Gastroesophageal sphincter (tissue), 2 donors: Measurements from ENCODE around the gene APOBEC3F.
"Not testable (repeated sequence)": the region's sequence is repeated elsewhere in the genome, so short reads cannot be mapped to it uniquely, and the experiment has no call there.

ENCODE experiments used
- POLR2A ChIP-seq, 2 donors: fragments of 450-650 bp; IDR thresholded peaks; one replicate each; pipeline ENCODE4 v1.6.1; 2017; ENCODE audit warnings: antibody characterized with exemption in 2 of 2, mild to moderate bottlenecking in 2 of 2, moderate library complexity in 1 of 2
- POLR2AphosphoS5 ChIP-seq: sonication (generic); formaldehyde crosslinking; IDR thresholded peaks from one replicate; pipeline ENCODE4 v1.6.1; 2017; ENCODE audit warnings: antibody characterized with exemption

DNA sequence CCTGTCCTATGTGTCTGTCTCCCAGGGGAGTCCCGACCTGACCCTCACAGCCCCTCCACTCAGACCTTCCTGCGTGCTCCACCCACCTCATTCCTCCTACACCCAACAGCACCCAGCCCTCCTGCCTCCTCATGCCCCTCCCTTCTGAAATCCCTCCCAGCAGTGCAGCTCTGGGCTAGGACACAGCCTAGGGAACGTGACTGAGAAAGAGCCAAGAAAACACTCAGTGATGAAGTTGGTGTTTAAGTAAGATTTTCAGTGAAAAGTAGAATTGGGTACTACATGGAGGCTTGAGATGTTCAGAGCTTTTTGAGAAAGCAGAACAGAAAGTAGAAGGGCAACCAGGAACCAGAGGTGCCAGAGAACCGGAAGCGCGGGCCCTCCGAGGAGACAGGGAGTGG, 31.9 kb downstream of the APOBEC3F start:
- peak in 1 of 2 donors; percentile 14 for TF ChIP-seq POLR2A (IDR thresholded peaks at IDR 0.05)
- TF ChIP-seq POLR2AphosphoS5: not testable (repeated sequence)
